Colonic mucosa (tissue), 4 donors: ENCODE measurements around the gene SETBP1. TPM values are rescaled to one million over a fixed set of nuclear protein-coding genes. Genes with fewer than 3 reads are reported as not detected.

Experiments used
- DNase-seq: peaks from one replicate; pipeline ENCODE4 v3.0.0-alpha.2; 2020
- H3K27ac ChIP-seq: fragments of 200-600 bp; one replicate; pipeline ENCODE4 v1.8.0; 2021
- H3K27me3 ChIP-seq: fragments of 200-600 bp; one replicate; pipeline ENCODE4 v1.8.0; 2021
- H3K36me3 ChIP-seq: fragments of 200-600 bp; one replicate; pipeline ENCODE4 v1.8.0; 2021
- H3K4me1 ChIP-seq: fragments of 200-600 bp; one replicate; pipeline ENCODE4 v1.8.0; 2021; ENCODE audit warnings: mild to moderate bottlenecking
- H3K4me3 ChIP-seq: fragments of 200-600 bp; one replicate; pipeline ENCODE4 v1.8.0; 2021
- H3K9ac ChIP-seq, 2 donors: one replicate each; pipeline ENCODE4 v1.7.0; 2013; ENCODE audit warnings: control low read depth in 2 of 2, low read depth in 2 of 2, low read length in 2 of 2
- H3K9me3 ChIP-seq: fragments of 200-600 bp; one replicate; pipeline ENCODE4 v1.8.0; 2021
- CTCF ChIP-seq: fragments of 200-600 bp; IDR thresholded peaks from one replicate; pipeline ENCODE4 v1.8.0; 2022; ENCODE audit warnings: antibody characterized with exemption, mild to moderate bottlenecking
- intact Hi-C: fragments of 100-400 bp; cut with DNase I; formaldehyde crosslinking; loops from one replicate; pipeline ENCODE4 v1.14.1; 2022
- total RNA-seq, 2 donors: library from RNA; stranded (reverse); fragmentation: NEBNext Ultra II Directional in 1 of 2; extraction: Animal tissue kit (Norgen Biotek cat#: 25700) in 1 of 2; gene quantifications; one replicate each; pipeline ENCODE4 v1.2.1, GENCODE V29; 2021
- donor health status: healthy.
- donor health status: DM: no; HTN: no; CAD: no.
- donor health status: DM: no; HTN: no; CAD: no.

Gene SETBP1
- total RNA-seq, 2 donors from 2014 or later, result 9.6 to 11.8 TPM

GRCh38 chr18:45103319-45104048 is 422.8 kb downstream of the SETBP1 start:
- no peak overlapping the region for H3K4me3 ChIP-seq

GRCh38 chr18:45104049-45104395 is 423.3 kb downstream of the SETBP1 start:
- Histone ChIP-seq H3K4me3 (no peak overlapping the region), H3K4me1 (no peaks in the 10 kb centered on the region), H3K36me3 (no peaks in the 10 kb centered on the region), H3K9ac (no peak overlapping the region), H3K9me3 (no peaks in the 10 kb centered on the region), H3K27me3 (no peaks in the 10 kb centered on the region), H3K27ac (no peak overlapping the region)
- TF ChIP-seq CTCF, result no peak
- intact Hi-C loops, result no loop called here
- DNase-seq, result no peak

More at GRCh38 chr18:45103319-45104048, 422.8 kb downstream of the SETBP1 start:
- no peaks in the 10 kb centered on the region for H3K4me1 ChIP-seq
- H3K27me3 ChIP-seq, result no peaks in the 10 kb centered on the region
- DNase-seq, result no peak
- no peaks in the 10 kb centered on the region for H3K36me3 ChIP-seq
- H3K9me3 ChIP-seq, result no peaks in the 10 kb centered on the region
- no peak overlapping the region for H3K27ac ChIP-seq
- no peak for TF ChIP-seq CTCF
- intact Hi-C loops, result no loop called here
- no peak overlapping the region for H3K9ac ChIP-seq

DNA sequence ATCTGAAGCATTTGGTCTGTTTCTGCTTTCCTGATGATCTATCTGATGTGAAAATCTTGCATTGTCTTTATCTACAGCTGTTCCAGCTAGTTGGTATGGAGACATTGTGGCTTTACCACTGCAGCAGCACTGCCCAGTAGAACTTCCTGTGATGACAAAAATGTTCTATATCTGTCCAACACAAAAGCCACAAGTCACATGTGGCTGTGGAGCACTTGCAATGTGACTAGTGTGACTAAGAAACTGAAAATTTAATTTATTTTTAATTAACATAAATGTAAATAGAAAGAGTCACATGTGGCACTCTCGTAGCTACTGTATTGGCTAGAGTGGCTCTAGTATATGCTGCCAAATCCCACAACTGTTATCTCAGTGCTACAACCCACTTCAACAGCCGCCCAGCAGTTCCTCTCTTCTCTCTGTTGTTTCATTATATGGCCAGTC is 425.7 kb downstream of the SETBP1 start:
- H3K4me1 ChIP-seq, result no peaks in the 10 kb centered on the region
- no peak for TF ChIP-seq CTCF
- no peaks in the 10 kb centered on the region for H3K27me3 ChIP-seq
- no peaks in the 10 kb centered on the region for H3K9me3 ChIP-seq
- H3K9ac ChIP-seq, result no peak overlapping the region
- H3K27ac ChIP-seq, result no peak overlapping the region
- H3K4me3 ChIP-seq, result no peak overlapping the region
- no peak for DNase-seq
- H3K36me3 ChIP-seq, result no peaks in the 10 kb centered on the region
- intact Hi-C loops, result no loop called here

GRCh38 chr18:45107425-45107824 is 426.7 kb downstream of the SETBP1 start:
- no peaks in the 10 kb centered on the region for H3K9me3 ChIP-seq
- no peaks in the 10 kb centered on the region for H3K27me3 ChIP-seq
- no peak overlapping the region for H3K27ac ChIP-seq
- H3K4me3 ChIP-seq, result no peak overlapping the region
- intact Hi-C loops, result no loop called here
- no peak for TF ChIP-seq CTCF
- no peaks in the 10 kb centered on the region for H3K4me1 ChIP-seq
- DNase-seq, result no peak
- no peak overlapping the region for H3K9ac ChIP-seq
- H3K36me3 ChIP-seq, result no peaks in the 10 kb centered on the region

DNA sequence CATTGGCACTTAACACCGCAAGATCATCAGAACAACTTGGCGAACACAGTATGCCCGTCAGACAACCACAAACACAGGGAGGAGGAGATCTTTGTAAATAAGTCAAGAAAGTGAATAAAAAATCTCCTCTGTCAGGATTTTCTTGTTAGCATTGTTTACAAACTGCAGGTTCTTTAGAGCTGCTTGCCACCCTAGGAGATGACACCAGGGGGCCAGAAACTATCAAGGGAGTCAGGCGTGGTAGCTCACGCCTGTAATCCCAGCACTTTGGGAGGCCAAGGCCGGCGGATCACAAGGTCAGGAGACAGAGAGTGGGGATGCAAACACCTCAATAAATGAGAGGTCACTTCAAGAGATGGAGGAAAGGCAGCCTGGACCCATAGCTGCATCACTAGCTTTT is 428.1 kb downstream of the SETBP1 start:
- no peak overlapping the region for H3K4me3 ChIP-seq
- intact Hi-C loops, result no loop called here
- no peaks in the 10 kb centered on the region for H3K4me1 ChIP-seq

More for the DNA sequence above, 428.1 kb downstream of the SETBP1 start:
- Histone ChIP-seq H3K27ac (no peak overlapping the region), H3K27me3 (no peaks in the 10 kb centered on the region), H3K9me3 (no peaks in the 10 kb centered on the region), H3K9ac (no peak overlapping the region), H3K36me3 (no peaks in the 10 kb centered on the region)
- DNase-seq, result no peak
- TF ChIP-seq CTCF, result no peak
